Nephron progenitor cell (in vitro differentiated cells): ENCODE data around the gene C11orf58.

Experiments used
- DNase-seq: peaks from one replicate; pipeline ENCODE4 v3.0.0; 2021
- H3K27ac Mint-ChIP-seq: 2 replicates; pipeline ENCODE4 v1.8.0; 2021; ENCODE audit warnings: mild to moderate bottlenecking, moderate library complexity, mixed read lengths
- H3K27me3 Mint-ChIP-seq: 2 replicates; pipeline ENCODE4 v1.8.0; 2021; ENCODE audit warnings: mild to moderate bottlenecking, low read depth, mixed read lengths; ENCODE audit not compliant: poor library complexity
- H3K36me3 Mint-ChIP-seq: 2 replicates; pipeline ENCODE4 v1.8.0; 2021; ENCODE audit warnings: low read depth, mixed read lengths
- H3K4me1 Mint-ChIP-seq: 2 replicates; pipeline ENCODE4 v1.8.0; 2021; ENCODE audit warnings: mixed read lengths
- H3K4me3 Mint-ChIP-seq: 2 replicates; pipeline ENCODE4 v1.8.0; 2021; ENCODE audit warnings: mild to moderate bottlenecking, moderate library complexity, mixed read lengths
- H3K9me3 Mint-ChIP-seq: 2 replicates; pipeline ENCODE4 v1.8.0; 2021; ENCODE audit warnings: mild to moderate bottlenecking, moderate library complexity, mixed read lengths
- CTCF ChIP-seq: fragments of 200-600 bp; sonication (generic); IDR thresholded peaks from 2 replicates; pipeline ENCODE4 v1.5.0; 2021; ENCODE audit warnings: antibody characterized with exemption

Gene C11orf58

GRCh38 chr11:16769386-16769785 is 30.9 kb downstream of the C11orf58 start:
- H3K9me3 Mint-ChIP-seq: no peaks in the 10 kb centered on the region
- H3K4me3 Mint-ChIP-seq: no peak overlapping the region
- peaks cover 3% of the 10 kb centered on the region for H3K27me3 Mint-ChIP-seq
- H3K4me1 Mint-ChIP-seq: peaks cover 8% of the 10 kb centered on the region
- DNase-seq: no peak
- no peak overlapping the region for H3K27ac Mint-ChIP-seq
- no peak for TF ChIP-seq CTCF
- no peaks in the 10 kb centered on the region for H3K36me3 Mint-ChIP-seq

GRCh38 chr11:16770016-16770415 is 31.6 kb downstream of the C11orf58 start:
- no peaks in the 10 kb centered on the region for H3K36me3 Mint-ChIP-seq
- no peaks in the 10 kb centered on the region for H3K9me3 Mint-ChIP-seq
- DNase-seq: no peak
- H3K27ac Mint-ChIP-seq: no peak overlapping the region
- H3K4me3 Mint-ChIP-seq: no peak overlapping the region
- TF ChIP-seq CTCF: no peak
- H3K27me3 Mint-ChIP-seq: peaks cover 3% of the 10 kb centered on the region
- H3K4me1 Mint-ChIP-seq: peaks cover 14% of the 10 kb centered on the region

- no peak for TF ChIP-seq CTCF
- no peak for DNase-seq
- Mint-ChIP-seq H3K9me3 (no peaks in the 10 kb centered on the region), H3K4me1 (peaks cover 20% of the 10 kb centered on the region), H3K36me3 (no peaks in the 10 kb centered on the region), H3K4me3 (no peak overlapping the region), H3K27ac (no peak overlapping the region), H3K27me3 (peaks cover 3% of the 10 kb centered on the region)
These were observed 33.1 kb downstream of the C11orf58 start for GRCh38 chr11:16771350-16772140.

- Mint-ChIP-seq H3K9me3 (no peaks in the 10 kb centered on the region), H3K27ac (no peak overlapping the region), H3K36me3 (no peaks in the 10 kb centered on the region), H3K27me3 (peaks cover 5% of the 10 kb centered on the region), H3K4me3 (no peak overlapping the region), H3K4me1 (peaks cover 25% of the 10 kb centered on the region)
- no peak for TF ChIP-seq CTCF
- DNase-seq: no peak
These were observed 33.7 kb downstream of the C11orf58 start for GRCh38 chr11:16772141-16772512.

GRCh38 chr11:16773981-16774935 is 35.8 kb downstream of the C11orf58 start:
- Mint-ChIP-seq H3K27ac (no peak overlapping the region), H3K27me3 (peaks cover 3% of the 10 kb centered on the region), H3K4me3 (no peak overlapping the region), H3K4me1 (peaks cover 35% of the 10 kb centered on the region), H3K36me3 (no peaks in the 10 kb centered on the region), H3K9me3 (no peaks in the 10 kb centered on the region)
- DNase-seq: no peak
- TF ChIP-seq CTCF: no peak
